Measurements from ENCODE around the gene S100A16.
"Not testable (repeated sequence)": the region's sequence is repeated elsewhere in the genome, so short reads cannot be mapped to it uniquely, and the experiment has no call there.

- not testable (repeated sequence) for TF ChIP-seq CTCF (optimal IDR thresholded peaks at IDR 0.05 in 1 of 3, IDR thresholded peaks at IDR 0.05 in 1 of 3, conservative IDR thresholded peaks at IDR 0.05 in 1 of 3; ENCODE audit: extremely low read depth in 1 of 3, insufficient read depth in 2 of 3, low read length in 3 of 3); EZH2 (IDR thresholded peaks at IDR 0.05; ENCODE audit: low read length)
These were observed 27.3 kb upstream of the S100A16 start for GRCh38 chr1:153640213-153640612.

Data from keratinocyte (primary cell).